ENCODE results near the gene FBXL19.

DNA sequence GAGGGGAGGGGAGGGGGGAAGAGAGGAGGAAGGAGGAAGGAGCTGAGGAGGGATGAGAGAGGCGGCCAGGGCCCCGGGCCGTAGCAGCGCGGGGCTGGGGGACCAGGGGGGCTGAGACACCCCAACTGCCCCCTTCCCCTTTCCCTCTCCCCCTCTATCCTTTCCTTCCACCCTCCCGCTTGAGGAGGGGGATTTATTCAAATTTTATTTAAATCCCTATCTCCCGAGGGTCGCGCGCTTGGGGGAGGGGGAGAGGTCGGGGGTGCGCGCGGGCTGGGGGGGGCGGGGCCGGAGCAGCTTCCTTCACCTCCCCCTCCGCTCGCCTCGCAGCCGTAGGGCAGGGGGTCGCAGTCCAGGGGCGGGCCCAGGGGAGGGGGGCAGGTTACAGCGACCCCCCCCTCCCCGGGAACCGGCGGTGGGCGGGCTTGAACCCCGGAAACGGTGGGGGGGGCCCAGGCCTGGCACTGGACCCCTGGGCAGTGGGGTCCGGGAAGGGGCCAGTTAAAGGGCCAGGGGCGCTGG is at the start of gene FBXL19:
- TF ChIP-seq HDAC2 (IDR thresholded peaks at IDR 0.05; ENCODE audit: borderline replicate concordance in 1 of 2, low read depth in 2 of 2, low read length in 2 of 2) (no peak), RFX5 (IDR thresholded peaks at IDR 0.05; ENCODE audit: borderline replicate concordance, low read depth, low read length) (no peak), SP1 (IDR thresholded peaks at IDR 0.05; ENCODE audit: low read depth, low read length) (no peak), POLR2A (IDR thresholded peaks at IDR 0.05; ENCODE audit: control extremely low read depth in 1 of 2, low read depth in 2 of 2, low read length in 2 of 2) (no peak; a peak in 1 of 3 replicates), RAD21 (IDR thresholded peaks at IDR 0.05 in 1 of 2, conservative IDR thresholded peaks at IDR 0.05 in 1 of 2; ENCODE audit: low read depth in 2 of 2, low read length in 2 of 2) (no peak), CHD2 (IDR thresholded peaks at IDR 0.05; ENCODE audit: low read length) (no peak)
- TF ChIP-seq, protein P1, sequence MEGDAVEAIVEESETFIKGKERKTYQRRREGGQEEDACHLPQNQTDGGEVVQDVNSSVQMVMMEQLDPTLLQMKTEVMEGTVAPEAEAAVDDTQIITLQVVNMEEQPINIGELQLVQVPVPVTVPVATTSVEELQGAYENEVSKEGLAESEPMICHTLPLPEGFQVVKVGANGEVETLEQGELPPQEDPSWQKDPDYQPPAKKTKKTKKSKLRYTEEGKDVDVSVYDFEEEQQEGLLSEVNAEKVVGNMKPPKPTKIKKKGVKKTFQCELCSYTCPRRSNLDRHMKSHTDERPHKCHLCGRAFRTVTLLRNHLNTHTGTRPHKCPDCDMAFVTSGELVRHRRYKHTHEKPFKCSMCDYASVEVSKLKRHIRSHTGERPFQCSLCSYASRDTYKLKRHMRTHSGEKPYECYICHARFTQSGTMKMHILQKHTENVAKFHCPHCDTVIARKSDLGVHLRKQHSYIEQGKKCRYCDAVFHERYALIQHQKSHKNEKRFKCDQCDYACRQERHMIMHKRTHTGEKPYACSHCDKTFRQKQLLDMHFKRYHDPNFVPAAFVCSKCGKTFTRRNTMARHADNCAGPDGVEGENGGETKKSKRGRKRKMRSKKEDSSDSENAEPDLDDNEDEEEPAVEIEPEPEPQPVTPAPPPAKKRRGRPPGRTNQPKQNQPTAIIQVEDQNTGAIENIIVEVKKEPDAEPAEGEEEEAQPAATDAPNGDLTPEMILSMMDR (IDR thresholded peaks at IDR 0.05; ENCODE audit: control extremely low read depth in 1 of 3, insufficient read depth in 1 of 3, low read depth in 1 of 3, low read length in 3 of 3): no peak
- TF ChIP-seq, protein P2, sequence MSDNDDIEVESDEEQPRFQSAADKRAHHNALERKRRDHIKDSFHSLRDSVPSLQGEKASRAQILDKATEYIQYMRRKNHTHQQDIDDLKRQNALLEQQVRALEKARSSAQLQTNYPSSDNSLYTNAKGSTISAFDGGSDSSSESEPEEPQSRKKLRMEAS (IDR thresholded peaks at IDR 0.05): no peak
- TF ChIP-seq, protein P3, sequence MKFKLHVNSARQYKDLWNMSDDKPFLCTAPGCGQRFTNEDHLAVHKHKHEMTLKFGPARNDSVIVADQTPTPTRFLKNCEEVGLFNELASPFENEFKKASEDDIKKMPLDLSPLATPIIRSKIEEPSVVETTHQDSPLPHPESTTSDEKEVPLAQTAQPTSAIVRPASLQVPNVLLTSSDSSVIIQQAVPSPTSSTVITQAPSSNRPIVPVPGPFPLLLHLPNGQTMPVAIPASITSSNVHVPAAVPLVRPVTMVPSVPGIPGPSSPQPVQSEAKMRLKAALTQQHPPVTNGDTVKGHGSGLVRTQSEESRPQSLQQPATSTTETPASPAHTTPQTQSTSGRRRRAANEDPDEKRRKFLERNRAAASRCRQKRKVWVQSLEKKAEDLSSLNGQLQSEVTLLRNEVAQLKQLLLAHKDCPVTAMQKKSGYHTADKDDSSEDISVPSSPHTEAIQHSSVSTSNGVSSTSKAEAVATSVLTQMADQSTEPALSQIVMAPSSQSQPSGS (IDR thresholded peaks at IDR 0.05; ENCODE audit: low read length): no peak
